ENCODE results near the gene NTHL1.

The NTHL1 gene

GRCh38 chr16:2008009-2008526 lies 39.6 kb downstream of the NTHL1 start:
- no peak for DNase-seq (ENCODE audit: low read depth)

GRCh38 chr16:2007081-2007836 lies 40.4 kb downstream of the NTHL1 start:
- DNase-seq (ENCODE audit: low read depth), result no peak

- no peak for DNase-seq (ENCODE audit: low read depth)
Observed at GRCh38 chr16:2006317-2006716, 41.3 kb downstream of the NTHL1 start.

DNA sequence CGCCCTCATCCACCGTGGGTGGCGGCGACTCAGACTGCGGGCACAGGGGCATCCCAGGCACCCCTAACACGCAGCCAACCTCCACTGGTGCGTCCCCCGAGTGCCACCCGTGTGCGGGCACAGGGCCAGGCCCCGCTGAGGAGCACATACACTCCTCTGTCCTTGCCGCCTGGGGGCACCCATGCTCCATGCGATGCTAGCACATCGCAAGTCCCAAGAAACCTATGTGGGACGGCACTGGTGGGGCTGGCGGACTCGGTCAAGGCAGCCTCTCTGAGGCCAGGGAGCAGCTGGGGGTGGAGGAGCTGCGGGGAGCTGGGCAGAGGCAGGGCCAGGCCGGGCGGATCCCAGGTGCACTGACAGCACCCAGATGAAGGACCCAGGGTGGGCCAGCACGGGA lies 42.0 kb downstream of the NTHL1 start:
- no peak for DNase-seq (ENCODE audit: low read depth)

DNA sequence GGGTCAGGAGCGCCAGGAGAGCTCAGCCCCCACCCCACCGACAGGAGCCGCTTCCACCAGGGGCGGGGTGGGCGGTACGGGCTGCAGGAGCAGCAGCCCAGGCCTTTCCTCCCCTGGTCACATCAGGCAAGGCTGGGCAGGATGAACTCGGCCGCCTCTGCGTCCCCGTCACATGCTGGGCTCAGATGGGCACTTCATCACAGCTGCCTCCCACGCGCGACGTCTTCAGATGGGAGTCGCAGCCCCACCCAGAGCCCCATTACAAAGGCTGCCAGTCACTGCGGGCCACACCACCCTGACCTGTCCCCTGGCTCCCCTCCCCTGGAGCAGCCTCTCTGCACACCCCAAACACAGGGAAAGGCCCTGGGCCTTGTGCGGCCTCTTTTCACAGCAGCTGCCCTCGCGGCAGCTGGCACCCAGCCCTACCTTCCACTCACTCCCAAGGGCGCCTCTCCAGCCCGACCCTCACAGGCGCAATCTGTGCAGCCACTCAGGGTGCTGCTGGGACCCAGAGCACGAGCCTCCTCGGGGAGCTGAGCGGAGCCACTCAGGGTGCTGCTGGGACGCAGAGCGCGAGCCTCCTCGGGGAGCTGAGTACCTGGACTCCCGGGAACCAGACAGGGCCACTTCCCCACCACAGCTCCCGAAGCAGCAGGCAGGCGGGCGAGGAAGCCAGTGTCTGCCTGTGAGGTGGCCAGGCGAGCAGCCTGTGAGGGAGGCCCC lies 42.7 kb downstream of the NTHL1 start:
- DNase-seq (ENCODE audit: low read depth), result no peak

DNA sequence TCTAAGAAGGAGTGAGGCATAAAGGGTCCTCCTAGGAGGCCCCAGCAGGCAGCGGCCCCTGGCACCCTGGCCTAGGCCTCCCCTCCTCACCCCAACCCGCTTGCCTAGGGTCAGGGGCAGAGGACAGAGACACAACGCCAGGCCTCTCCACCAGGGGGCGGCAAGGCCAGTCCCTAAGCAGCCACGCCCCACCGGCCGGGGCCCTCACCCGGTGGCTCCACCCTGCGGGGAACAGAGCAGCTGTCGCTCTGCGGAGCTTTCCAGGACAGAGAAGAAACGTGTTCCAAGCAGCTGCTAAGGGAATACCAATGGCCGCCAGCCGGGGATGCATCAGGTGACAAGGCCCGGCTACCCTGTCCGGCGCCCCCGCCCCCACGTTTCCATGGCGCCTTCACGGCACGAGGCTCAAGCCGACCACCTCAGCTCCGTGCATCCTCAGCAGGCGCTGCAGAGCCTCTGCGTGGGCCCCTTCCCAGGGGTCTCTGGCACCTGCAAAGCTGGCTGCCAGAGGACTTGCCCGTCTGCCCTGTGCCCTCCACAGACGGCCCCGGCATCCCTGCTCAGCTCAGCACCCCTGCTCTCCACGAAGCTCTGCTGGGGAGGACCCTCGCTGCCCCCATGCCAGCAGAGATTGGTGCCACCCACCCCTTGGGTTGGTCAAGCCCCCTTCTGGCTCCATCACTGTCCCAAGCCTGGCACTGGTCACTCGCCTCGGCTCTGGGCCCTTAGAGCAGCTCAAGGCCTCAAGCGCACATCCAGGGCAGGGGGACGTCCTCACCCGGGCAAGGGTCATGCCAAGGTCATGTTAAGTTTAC lies 43.6 kb downstream of the NTHL1 start:
- DNase-seq (ENCODE audit: low read depth), result peak; percentile 80

- no peak for DNase-seq (ENCODE audit: low read depth)
Observed at GRCh38 chr16:2003231-2003826, 44.3 kb downstream of the NTHL1 start.

DNA sequence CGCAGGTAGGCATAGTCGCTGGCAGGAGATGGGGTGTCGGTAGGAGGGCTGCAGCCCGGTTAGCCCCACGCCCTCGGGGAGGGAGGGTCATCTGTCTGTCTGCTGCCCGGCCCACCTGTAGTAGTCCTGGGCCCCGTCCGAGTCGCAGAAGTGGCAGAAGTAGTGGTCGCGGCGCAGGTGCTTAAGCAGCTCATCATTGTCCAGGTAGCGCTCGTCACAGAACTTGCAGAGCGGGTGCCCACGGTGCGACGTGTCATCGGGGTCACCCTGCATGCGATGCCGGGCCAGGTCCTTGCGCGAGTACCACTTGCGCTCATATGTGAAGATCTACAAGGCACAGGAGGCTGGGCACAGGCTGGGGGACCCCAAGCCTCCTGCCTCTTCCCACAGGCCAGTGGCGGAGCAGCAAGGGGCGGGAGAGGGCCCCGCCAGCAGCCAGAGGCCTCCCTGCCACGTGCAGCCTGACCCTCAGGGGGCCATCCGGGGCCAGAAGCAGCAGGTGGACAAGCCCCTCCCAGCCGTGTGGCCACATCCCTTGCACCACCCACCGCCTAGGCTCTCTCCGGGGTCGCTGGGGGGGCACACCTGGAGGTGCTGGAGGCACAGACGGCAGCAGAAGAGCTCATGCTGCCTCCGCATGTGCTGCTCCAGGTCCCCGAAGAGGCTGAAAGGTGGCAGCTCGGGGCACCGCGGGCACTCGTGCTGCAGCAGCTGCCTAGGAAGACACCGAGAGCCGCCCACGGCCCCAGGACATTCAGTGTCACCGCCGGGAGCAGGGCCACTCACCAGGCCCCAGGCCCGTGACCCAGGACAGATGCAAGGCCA lies 45.0 kb downstream of the NTHL1 start:
- no peak for DNase-seq (ENCODE audit: low read depth)

DNA sequence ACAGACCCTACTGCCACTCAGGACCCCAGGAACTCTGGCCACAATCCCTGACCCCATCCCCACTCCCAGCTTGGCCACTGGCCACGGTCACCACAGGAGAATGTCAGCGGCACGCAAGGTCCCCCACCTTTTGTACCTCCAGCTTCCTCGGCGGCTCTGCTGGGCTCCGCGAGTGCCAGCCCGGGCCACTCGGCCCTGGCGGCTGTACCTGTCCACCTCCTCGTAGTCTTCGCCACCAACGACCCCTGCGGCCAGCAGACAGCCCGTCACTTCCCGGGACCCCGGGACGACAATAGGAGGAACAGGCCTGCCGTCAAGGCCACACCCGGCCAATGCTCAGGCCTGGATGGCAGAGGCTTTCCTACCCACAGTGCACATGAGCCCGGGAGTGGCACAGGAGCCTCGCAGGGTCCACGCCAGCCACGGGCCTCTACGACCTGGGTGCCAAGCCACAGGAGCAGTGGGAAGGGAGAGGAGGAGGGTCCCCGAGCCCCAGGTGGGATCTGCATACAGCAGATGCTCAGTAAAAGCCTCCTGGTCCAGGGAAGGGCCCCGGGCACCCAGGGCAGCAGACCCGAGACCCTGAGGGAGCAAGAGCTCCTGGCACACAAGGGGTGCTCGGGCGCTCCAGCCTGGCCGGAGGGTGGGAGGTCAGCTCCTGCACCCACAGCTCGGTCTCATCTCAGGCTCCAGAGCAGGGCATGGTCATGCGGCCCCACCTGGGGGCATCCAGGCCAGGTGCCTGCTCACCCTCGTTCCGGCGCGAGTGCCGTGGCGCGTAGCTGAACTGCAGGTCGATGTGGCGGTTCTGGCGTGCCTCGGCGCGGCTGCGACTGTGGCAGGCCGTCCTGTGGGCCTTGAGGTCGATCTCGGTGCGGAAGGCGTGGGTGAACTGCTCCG lies 45.9 kb downstream of the NTHL1 start:
- no peak for DNase-seq (ENCODE audit: low read depth)

DNA sequence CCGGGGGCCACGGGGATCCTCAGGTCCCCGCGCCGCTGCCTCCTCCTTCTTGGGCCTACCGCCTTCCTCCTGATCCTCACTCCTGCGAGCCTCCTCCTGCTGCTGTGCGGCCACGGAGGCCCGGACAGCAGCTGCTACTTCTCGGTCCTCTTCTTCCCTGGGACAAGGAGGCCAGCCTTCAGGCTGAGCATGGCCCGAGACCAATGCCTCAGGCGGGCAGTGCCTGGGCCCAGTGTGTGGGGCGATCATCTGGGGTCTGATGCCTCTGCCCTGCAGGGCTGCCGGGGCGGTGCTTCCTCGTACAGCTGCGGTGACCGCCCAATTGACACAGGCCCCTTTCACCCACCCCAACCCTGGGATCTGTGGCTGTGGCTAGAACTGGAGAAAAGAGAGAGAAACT lies 46.6 kb downstream of the NTHL1 start:
- no peak for DNase-seq (ENCODE audit: low read depth)

DNA sequence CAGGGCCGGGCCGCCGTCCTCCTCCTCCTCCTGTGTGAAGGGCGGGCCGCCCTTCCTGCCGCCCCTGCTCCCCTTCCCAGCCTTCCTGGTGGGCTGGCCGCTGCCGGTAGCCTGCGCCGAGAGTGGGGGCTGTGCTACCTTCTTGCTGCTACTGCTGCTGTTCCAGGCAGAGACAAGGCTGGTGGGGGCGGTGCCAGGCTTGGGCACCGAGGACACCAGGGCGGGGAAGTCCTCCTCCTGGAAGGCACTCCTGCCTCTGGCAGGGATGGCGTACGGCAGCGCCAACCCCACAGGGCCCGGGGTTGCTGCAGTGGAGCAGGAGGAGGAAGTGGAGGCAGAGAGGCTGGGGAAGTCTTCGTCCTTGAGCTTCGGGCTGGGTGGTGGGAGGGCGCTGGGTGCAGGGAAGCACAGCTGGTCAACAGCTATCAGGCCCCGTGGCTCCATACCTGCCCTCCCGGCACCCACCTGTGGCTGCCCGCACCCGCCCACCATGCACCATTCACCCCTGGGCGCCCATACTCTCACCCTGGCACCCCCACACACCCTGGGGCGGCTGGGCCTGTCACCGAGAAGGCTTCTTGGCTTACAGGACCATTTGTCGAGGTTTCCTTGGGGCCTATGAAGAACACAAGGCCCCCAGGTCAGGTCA lies 47.6 kb downstream of the NTHL1 start:
- no peak for DNase-seq (ENCODE audit: low read depth)

- no peak for DNase-seq (ENCODE audit: low read depth)
Observed at GRCh38 chr16:1998852-1999801, 48.5 kb downstream of the NTHL1 start.

DNA sequence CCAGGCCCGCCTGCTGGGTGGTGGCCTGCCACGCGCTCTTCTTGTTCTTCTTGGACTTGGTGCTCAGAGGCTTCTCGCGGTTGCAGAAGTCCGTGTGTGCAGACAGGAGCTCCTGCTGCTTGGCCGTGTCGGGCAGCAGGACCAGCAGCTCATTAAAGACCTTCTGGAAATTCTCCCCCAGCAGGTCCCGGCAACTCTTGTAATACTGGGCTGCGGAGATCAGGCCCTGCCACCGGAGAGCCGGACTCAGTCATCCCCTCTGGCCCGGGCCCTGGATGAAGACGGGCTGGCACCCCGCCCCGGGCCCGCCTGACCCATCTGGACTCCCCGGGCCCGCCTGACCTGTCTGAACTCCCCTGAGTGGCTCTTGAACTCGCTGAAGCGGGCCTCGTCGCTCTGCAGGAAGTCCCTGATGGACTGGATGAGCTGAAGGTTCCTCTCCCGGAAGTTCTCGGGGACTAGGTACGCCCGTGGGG lies 49.2 kb downstream of the NTHL1 start:
- no peak for DNase-seq (ENCODE audit: low read depth)

- no peak for DNase-seq (ENCODE audit: low read depth)
Observed at GRCh38 chr16:1997494-1998359, 49.9 kb downstream of the NTHL1 start.

- no peak for DNase-seq (ENCODE audit: low read depth)
Observed at GRCh38 chr16:1993731-1994131, 53.9 kb downstream of the NTHL1 start.

GRCh38 chr16:1992704-1993317 lies 54.8 kb downstream of the NTHL1 start:
- no peak for DNase-seq (ENCODE audit: low read depth)
